NCI-H2107 (cell line): ENCODE measurements around the gene SIAH1.
"Not testable (repeated sequence)": the region's sequence is repeated elsewhere in the genome, so short reads cannot be mapped to it uniquely, and the experiment has no call there.

Experiments
- DNase-seq: peaks from one replicate; lab custom pipeline; 2025; lab: John Stamatoyannopoulos, UW

The SIAH1 gene

GRCh38 chr16:48385253-48386150 lies at the start of gene SIAH1:
SIAH1 (minus strand) TSS chr16:48385413; CDS start chr16:48362428, 22,985 bp downstream.
- peak; percentile 65 for DNase-seq

- DNase-seq = no peak
These were observed 49.6 kb upstream of the SIAH1 start for GRCh38 chr16:48434653-48435317.

- no peak for DNase-seq
These were observed 48.8 kb upstream of the SIAH1 start for GRCh38 chr16:48433850-48434530.

- no peak for DNase-seq
These were observed 48.1 kb upstream of the SIAH1 start for GRCh38 chr16:48433116-48433849.

- DNase-seq = no peak
These were observed 46.9 kb upstream of the SIAH1 start for GRCh38 chr16:48432136-48432535.

- DNase-seq = no peak
These were observed 45.7 kb upstream of the SIAH1 start for GRCh38 chr16:48430890-48431289.

GRCh38 chr16:48426244-48427141 lies 41.3 kb upstream of the SIAH1 start:
- no peak for DNase-seq

GRCh38 chr16:48422537-48422936 lies 37.3 kb upstream of the SIAH1 start:
- DNase-seq = no peak

GRCh38 chr16:48421741-48422140 lies 36.5 kb upstream of the SIAH1 start:
- no peak for DNase-seq

GRCh38 chr16:48420437-48420836 lies 35.2 kb upstream of the SIAH1 start:
- DNase-seq = no peak

GRCh38 chr16:48416617-48417016 lies 31.4 kb upstream of the SIAH1 start:
- DNase-seq = not testable (repeated sequence)

- DNase-seq = no peak
These were observed 28.1 kb upstream of the SIAH1 start for GRCh38 chr16:48413272-48413671.

- DNase-seq = no peak
These were observed 24.8 kb upstream of the SIAH1 start for GRCh38 chr16:48409839-48410632.

- no peak for DNase-seq
These were observed 23.5 kb upstream of the SIAH1 start for GRCh38 chr16:48408688-48409087.

- no peak for DNase-seq
These were observed 20.7 kb upstream of the SIAH1 start for GRCh38 chr16:48405907-48406306.

- no peak for DNase-seq
These were observed 19.9 kb upstream of the SIAH1 start for GRCh38 chr16:48405153-48405552.

- DNase-seq = not testable (repeated sequence)
These were observed 17.3 kb upstream of the SIAH1 start for GRCh38 chr16:48402547-48402946.

- no peak for DNase-seq
These were observed 10.2 kb upstream of the SIAH1 start for GRCh38 chr16:48395375-48395774.

GRCh38 chr16:48394355-48394703 lies 9.1 kb upstream of the SIAH1 start:
- no peak for DNase-seq
